ENCODE data around the gene LDB2.
"Not testable (repeated sequence)": the region's sequence is repeated elsewhere in the genome, so short reads cannot be mapped to it uniquely, and the experiment has no call there.

Gene LDB2

DNA sequence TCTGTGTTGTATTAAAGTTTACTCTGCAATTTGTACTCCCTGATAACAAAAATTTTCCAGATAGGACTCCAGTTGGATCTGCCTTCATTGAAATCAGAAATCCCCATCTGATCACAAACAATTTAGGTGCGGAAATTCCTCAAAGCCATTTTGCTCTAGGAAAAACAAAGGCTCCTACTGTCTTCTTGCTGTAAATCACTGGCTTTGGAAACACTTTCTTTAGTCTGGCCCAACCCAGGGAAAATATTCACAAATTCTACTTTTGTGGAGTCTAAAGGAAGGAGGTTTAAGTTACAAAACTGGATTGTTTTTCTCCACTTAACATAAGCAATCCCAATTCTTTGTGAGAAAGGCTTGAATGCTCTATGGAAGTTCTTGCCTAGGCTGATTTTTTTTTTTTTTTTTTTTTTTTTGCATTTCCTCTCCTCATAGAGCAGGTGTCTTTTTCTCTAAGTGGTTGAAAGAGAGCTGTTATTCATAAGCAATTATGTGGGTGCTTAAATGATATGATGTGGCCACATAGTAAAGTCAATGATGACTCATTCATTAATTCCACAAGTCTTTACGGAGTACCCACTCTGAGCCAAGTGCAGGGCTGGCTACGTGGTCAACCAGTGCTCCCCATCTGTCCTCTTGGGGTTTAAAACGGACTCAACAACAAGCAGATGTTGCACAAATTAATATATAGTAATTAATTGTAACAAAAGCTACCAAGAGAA is 261.4 kb downstream of the LDB2 start:
- Histone ChIP-seq H3K79me2 (ENCODE audit: insufficient read depth, low read length) (no peaks in the 10 kb centered on the region), H3K9me2 (ENCODE audit: low read depth, low read length) (no peaks in the 10 kb centered on the region), H3K9ac (ENCODE audit: low read length) (no peak overlapping the region), H3F3A (ENCODE audit: insufficient read depth, low read length) (no peaks in the 10 kb centered on the region), H3K9me3 (ENCODE audit: low read length) (no peaks in the 10 kb centered on the region), H3K27ac (ENCODE audit: low read depth, low read length, poor library complexity, severe bottlenecking) (no peak overlapping the region), H3K27me3 (ENCODE audit: insufficient read depth, low read length) (no peaks in the 10 kb centered on the region), H3K36me3 (ENCODE audit: insufficient read depth, low read length) (no peaks in the 10 kb centered on the region), H3K4me3 (ENCODE audit: low read depth, low read length, poor library complexity, severe bottlenecking) (no peak overlapping the region), H2AFZ (ENCODE audit: low read length) (no peak overlapping the region), H4K20me1 (ENCODE audit: insufficient read depth, low read length) (no peaks in the 10 kb centered on the region), H3K4me1 (ENCODE audit: insufficient read depth, low read length, severe bottlenecking) (no peaks in the 10 kb centered on the region), H3K4me2 (ENCODE audit: low read length) (no peak overlapping the region)
- TF ChIP-seq, protein P1, sequence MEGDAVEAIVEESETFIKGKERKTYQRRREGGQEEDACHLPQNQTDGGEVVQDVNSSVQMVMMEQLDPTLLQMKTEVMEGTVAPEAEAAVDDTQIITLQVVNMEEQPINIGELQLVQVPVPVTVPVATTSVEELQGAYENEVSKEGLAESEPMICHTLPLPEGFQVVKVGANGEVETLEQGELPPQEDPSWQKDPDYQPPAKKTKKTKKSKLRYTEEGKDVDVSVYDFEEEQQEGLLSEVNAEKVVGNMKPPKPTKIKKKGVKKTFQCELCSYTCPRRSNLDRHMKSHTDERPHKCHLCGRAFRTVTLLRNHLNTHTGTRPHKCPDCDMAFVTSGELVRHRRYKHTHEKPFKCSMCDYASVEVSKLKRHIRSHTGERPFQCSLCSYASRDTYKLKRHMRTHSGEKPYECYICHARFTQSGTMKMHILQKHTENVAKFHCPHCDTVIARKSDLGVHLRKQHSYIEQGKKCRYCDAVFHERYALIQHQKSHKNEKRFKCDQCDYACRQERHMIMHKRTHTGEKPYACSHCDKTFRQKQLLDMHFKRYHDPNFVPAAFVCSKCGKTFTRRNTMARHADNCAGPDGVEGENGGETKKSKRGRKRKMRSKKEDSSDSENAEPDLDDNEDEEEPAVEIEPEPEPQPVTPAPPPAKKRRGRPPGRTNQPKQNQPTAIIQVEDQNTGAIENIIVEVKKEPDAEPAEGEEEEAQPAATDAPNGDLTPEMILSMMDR (IDR thresholded peaks at IDR 0.05; ENCODE audit: low read length), result no peak
- no peak for TF ChIP-seq EZH2 (IDR thresholded peaks at IDR 0.05; ENCODE audit: borderline replicate concordance, low read length)

- no peaks in the 10 kb centered on the region for H3K4me1 ChIP-seq (ENCODE audit: insufficient read depth, low read length, severe bottlenecking)
- no peak overlapping the region for H3K4me2 ChIP-seq (ENCODE audit: low read length)
- no peak for TF ChIP-seq EZH2 (IDR thresholded peaks at IDR 0.05; ENCODE audit: borderline replicate concordance, low read length)
- TF ChIP-seq, protein P1 (IDR thresholded peaks at IDR 0.05; ENCODE audit: low read length), result no peak
- H4K20me1 ChIP-seq (ENCODE audit: insufficient read depth, low read length), result no peaks in the 10 kb centered on the region
- no peaks in the 10 kb centered on the region for H3K9me3 ChIP-seq (ENCODE audit: low read length)
- H3K79me2 ChIP-seq (ENCODE audit: insufficient read depth, low read length), result no peaks in the 10 kb centered on the region
- H3K9ac ChIP-seq (ENCODE audit: low read length), result no peak overlapping the region
- no peaks in the 10 kb centered on the region for H3K27me3 ChIP-seq (ENCODE audit: insufficient read depth, low read length)
- H3K27ac ChIP-seq (ENCODE audit: low read depth, low read length, poor library complexity, severe bottlenecking), result no peak overlapping the region
- H2AFZ ChIP-seq (ENCODE audit: low read length), result no peak overlapping the region
- no peaks in the 10 kb centered on the region for H3F3A ChIP-seq (ENCODE audit: insufficient read depth, low read length)
- H3K36me3 ChIP-seq (ENCODE audit: insufficient read depth, low read length), result no peaks in the 10 kb centered on the region
- H3K9me2 ChIP-seq (ENCODE audit: low read depth, low read length), result no peaks in the 10 kb centered on the region
- no peak overlapping the region for H3K4me3 ChIP-seq (ENCODE audit: low read depth, low read length, poor library complexity, severe bottlenecking)
These were observed 262.1 kb downstream of the LDB2 start for GRCh38 chr4:16636304-16636703.

- H3K36me3 ChIP-seq (ENCODE audit: insufficient read depth, low read length); H3K9ac ChIP-seq (ENCODE audit: low read length); H3K27me3 ChIP-seq (ENCODE audit: insufficient read depth, low read length); H3K9me2 ChIP-seq (ENCODE audit: low read depth, low read length); H2AFZ ChIP-seq (ENCODE audit: low read length); H3K9me3 ChIP-seq (ENCODE audit: low read length); H3K79me2 ChIP-seq (ENCODE audit: insufficient read depth, low read length); H3K4me1 ChIP-seq (ENCODE audit: insufficient read depth, low read length, severe bottlenecking); H3K27ac ChIP-seq (ENCODE audit: low read depth, low read length, poor library complexity, severe bottlenecking); H3F3A ChIP-seq (ENCODE audit: insufficient read depth, low read length); H4K20me1 ChIP-seq (ENCODE audit: insufficient read depth, low read length); H3K4me2 ChIP-seq (ENCODE audit: low read length); H3K4me3 ChIP-seq (ENCODE audit: low read depth, low read length, poor library complexity, severe bottlenecking): not testable (repeated sequence)
These were observed 269.2 kb downstream of the LDB2 start for GRCh38 chr4:16629274-16629673.

DNA sequence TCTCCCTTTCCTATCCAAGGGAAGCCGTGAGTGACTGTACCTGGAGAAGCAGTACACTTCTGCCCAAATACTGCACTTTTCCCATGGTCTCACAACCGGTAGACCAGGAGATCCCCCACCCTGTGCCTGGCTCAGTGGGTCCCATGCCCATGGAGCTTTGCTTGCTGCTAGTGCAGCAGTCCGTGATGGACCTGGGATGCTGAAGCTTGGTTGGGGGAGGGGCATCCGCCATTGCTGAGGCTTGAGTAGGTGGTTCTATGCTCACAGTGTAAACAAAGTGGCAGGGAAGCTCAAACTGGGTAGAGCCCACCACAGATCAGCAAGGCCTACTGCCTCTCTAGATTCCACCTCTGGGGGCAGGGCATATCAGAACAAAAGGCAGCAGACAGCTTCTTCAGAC is 269.6 kb downstream of the LDB2 start:
- not testable (repeated sequence) for H3K9me3 ChIP-seq (ENCODE audit: low read length); H3K36me3 ChIP-seq (ENCODE audit: insufficient read depth, low read length); H3K4me2 ChIP-seq (ENCODE audit: low read length); H3K9ac ChIP-seq (ENCODE audit: low read length); H3K4me3 ChIP-seq (ENCODE audit: low read depth, low read length, poor library complexity, severe bottlenecking); H2AFZ ChIP-seq (ENCODE audit: low read length); H4K20me1 ChIP-seq (ENCODE audit: insufficient read depth, low read length); H3K4me1 ChIP-seq (ENCODE audit: insufficient read depth, low read length, severe bottlenecking); H3K9me2 ChIP-seq (ENCODE audit: low read depth, low read length); H3K27me3 ChIP-seq (ENCODE audit: insufficient read depth, low read length); H3F3A ChIP-seq (ENCODE audit: insufficient read depth, low read length); H3K79me2 ChIP-seq (ENCODE audit: insufficient read depth, low read length); H3K27ac ChIP-seq (ENCODE audit: low read depth, low read length, poor library complexity, severe bottlenecking)

Measured in OCI-LY1 (cell line).